HG02870 (cell line): ENCODE results near the gene PSMD12.
"Not testable (repeated sequence)": the region's sequence is repeated elsewhere in the genome, so short reads cannot be mapped to it uniquely, and the experiment has no call there.

Experiments used
- ATAC-seq: cut with Tn5 transposase; IDR thresholded peaks from one replicate; pipeline ENCODE4 v1.9.1; 2021; ENCODE audit warnings: mild to moderate bottlenecking, moderate library complexity; ENCODE audit not compliant: unreplicated experiment

Gene PSMD12

DNA sequence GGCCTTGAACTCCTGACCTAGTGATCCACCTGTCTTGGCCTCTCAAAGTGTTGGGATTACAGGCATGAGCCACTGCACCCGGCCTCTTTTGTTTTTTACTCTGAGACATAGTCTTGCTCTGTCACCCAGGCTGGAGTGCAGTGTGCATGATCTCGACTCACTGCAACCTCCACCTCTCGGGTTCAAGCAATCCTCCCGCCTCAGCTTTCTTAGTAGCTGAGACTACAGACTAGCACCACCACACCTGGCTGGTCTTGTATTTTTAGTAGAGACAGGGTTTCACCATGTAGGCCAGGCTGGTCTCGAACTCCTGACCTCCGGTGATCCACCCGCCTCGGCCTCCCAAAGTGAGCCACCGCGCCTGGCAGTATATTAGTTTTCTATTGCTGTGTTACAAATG lies 22.2 kb upstream of the PSMD12 start:
- not testable (repeated sequence) for ATAC-seq

DNA sequence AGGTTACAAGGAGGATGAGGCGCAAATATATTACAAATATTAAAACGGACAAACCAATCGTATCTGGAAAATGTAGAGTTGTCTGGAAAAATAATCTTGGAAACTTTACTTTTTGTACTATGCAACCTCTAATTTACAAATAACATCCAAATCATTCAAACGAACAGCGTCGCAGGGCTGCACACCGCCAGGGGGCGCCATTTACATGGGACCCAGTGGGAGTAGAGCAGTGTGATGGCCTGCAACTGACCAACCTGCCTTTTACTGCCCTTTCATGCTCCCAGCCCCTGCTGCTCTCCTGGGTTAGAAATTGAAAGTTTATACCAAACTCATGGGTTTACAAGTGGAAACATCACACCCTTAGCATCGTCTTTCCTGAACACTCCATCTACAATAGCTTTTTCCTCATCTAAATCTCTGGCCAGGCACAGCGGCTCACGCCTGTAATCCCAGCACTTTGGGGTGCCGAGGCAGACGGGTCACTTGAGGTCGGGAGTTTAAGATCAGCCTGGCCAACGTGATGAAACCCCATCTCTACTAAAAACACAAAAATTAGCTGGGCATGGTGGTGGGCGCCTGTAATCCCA lies 20.7 kb upstream of the PSMD12 start:
- no peak for ATAC-seq

GRCh38 chr17:67385122-67385988 lies 19.0 kb upstream of the PSMD12 start:
- no peak for ATAC-seq

- no peak for ATAC-seq
These were observed 15.5 kb upstream of the PSMD12 start for GRCh38 chr17:67381929-67382257.

DNA sequence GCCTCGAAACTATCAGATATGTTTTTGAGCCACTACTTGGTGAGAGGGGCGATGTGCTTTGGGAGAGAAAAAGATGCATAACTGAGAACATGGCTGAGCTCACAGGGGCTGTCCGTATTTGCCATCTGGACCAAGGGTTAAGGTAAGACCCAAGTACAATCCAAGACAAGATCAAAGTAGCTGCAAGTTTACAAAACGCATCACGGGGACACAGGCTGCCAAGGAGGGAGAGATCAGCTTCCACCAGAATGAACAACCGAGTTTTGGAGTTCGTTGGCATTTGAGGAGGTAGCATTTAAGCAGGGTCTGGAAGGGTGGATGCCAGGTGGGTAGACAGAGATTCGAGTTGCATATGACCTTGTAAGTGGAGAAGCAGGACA lies 12.9 kb upstream of the PSMD12 start:
- no peak for ATAC-seq

DNA sequence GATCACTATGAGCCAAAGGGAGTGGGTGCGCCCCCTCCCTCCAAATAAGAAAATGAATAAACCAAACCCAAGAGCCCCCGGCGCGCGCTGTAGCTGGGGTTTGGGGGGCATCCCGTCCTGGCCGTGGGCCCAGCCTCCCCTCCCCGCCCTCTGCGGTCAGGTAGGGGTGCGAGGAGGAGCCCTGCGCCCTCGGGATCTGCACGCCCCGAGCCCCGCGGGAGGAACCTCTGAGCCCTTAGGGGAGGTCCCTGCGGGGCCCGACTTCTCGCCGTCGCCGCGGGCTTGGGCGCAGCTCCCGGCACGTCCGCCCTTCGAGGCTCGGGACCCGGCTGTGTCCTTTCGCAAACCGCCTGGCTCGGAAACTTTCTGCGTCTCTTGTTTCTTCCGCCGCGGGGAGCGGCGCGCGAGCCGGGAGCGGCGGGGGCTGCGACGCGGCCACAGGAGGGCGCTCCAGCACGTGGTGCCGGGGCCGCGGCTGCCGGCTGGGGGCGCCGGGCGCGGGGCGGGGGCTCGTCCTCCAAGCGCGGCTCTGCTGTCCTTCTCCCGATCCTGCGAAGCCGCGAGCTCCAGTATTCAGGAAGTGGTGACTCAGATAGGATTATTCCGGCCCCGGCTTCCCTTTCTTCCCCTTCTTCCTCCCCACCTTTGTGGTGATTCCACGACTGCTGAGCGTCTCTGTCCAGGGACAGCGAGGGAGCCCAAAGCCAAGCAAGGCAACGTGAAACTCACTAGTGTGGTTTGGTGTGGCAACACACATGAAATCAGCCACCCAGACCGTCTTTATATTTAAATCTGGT lies 12.3 kb upstream of the PSMD12 start:
- peak; percentile 36 for ATAC-seq

GRCh38 chr17:67377488-67378453 lies 11.4 kb upstream of the PSMD12 start:
- peak; percentile 5 for ATAC-seq

- ATAC-seq, result peak; percentile 56
These were observed 10.5 kb upstream of the PSMD12 start, which contains the start of gene PITPNC1 for GRCh38 chr17:67376737-67377487. Gene PITPNC1 (plus strand): TSS chr17:67377281.

DNA sequence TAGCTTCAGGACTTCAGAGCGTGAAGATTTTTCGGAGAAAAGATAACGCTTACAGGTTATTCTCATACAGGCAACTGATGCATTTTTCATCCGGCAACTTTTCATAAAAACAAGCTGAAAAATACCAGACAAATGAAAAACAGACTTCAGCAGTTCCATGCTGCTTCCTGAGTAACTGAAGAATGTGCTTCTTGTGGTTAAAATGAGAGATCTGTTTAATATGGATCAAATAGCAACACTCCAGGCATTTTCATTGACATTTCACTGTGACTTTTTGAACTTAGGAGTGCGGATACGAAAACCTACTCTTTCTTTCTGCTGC lies 10.0 kb upstream of the PSMD12 start:
- ATAC-seq, result no peak

- no peak for ATAC-seq
These were observed 9.3 kb upstream of the PSMD12 start for GRCh38 chr17:67375716-67376115.

DNA sequence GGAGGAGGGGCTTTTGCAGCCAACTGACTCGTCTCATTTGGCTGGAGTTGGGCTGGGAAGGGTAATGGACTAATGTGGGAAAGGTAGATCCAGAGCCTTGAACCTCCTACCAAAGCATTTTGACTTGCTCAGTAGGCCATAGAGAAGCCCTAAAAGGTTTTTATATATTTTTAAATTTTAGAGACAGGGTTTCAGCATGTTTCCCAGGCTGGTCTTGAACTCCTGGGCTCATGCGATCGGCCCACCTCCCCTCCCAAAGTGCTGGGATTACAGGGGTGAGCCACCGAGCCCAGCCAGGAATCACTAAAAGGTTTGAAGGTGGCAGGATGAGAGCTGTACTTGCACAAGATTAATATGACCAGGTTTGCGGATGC lies 8.7 kb upstream of the PSMD12 start:
- no peak for ATAC-seq

GRCh38 chr17:67374329-67375053 lies 8.1 kb upstream of the PSMD12 start:
- ATAC-seq, result no peak

DNA sequence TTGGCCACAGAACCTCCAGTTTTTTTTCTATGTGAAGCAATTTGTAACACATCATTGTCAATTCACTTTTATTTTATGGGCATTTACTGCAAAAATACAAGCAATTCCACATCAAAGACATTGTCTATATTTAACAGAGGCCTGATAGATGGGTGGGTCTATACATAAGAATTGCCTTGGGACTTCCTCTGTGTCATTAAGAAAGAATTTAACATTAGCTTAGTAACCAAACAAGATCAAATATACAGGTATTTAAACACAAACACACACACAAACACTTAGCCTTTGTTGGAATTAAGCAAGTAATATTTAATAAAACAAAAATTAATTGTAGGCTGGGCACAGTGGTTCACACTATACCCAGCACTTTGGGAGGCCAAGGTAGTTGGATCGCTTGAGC lies 6.4 kb upstream of the PSMD12 start:
- ATAC-seq, result no peak

GRCh38 chr17:67369676-67370075 lies 3.3 kb upstream of the PSMD12 start:
- ATAC-seq, result no peak

- no peak for ATAC-seq
These were observed 612 bp downstream of the PSMD12 start for GRCh38 chr17:67365738-67366192.

DNA sequence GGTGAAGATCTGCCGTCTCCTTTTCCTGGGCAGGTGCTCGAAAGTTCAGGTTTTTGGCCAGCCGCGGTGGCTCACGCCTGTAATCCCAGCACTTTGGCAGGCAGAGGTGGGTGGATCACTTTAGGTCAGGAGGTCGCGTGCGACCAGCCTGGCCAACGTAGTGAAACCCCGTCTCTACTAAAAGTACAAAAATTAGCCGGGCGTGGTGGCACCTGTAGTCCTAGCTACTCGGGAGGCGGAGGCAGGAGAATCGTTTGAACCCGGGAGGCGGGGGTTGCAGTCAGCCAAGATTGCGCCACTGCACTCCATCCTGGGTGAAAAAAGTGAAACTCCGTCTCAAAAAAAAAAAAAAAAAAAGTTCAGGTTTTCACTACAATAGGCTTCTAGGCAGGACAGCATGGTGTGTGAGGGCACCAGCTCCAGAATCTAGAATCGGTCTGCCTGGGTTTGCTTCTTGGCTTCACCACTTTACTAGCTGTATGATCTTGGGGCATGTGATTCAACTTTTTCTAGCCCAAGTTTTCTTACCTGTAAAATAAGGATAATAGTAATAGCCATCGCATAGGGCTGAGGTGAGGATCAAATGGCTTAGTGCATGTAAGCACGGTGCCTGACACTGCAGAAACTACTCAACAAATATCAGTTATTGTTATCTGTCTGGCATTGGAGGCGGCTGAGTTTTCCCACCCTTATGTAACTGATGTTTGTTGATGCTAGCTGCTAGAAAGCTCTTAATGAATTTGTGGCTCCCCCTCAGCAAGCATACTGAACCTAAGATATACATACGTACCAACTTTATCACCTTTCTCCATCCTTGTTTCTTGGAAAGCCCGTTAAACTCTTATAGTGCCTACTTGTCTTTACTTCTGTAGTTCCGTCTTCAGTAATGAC lies 1.3 kb downstream of the PSMD12 start:
- no peak for ATAC-seq

DNA sequence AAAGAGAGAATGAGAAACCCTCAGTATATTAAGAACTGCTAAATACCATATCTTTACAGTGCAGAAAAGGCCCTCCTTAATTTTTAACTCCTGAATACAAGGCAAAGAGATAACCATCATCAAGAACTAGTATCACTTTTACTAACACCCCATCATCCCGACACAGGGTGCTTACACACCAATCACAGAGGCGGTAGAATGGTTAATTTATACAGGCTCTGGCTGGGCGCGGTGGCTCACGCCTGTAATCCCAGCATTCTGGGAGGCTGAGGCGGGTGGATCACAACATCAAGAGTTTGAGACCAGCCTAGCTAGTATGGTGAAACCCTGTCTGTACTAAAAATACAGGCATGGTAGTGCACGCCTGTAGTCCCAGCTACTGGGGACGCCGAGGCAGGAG lies 4.2 kb downstream of the PSMD12 start:
- no peak for ATAC-seq

GRCh38 chr17:67360880-67361279 lies 5.5 kb downstream of the PSMD12 start:
- no peak for ATAC-seq
